Endothelial cell of umbilical vein (primary cell): ENCODE measurements around the gene CHURC1. TPM values are rescaled to one million over a fixed set of nuclear protein-coding genes. Genes with fewer than 3 reads are reported as not detected.

Experiments
- BruUV-seq: library from RNA; stranded (reverse); fragments of 400-500 nt; replicated peaks from 2 replicates; lab custom pipeline; 2021; lab: Mats Ljungman, UMichigan
- CTCF ChIA-PET: fragments of 300-600, 350-600 bp; sonication (Branson Sonifier 250); formaldehyde crosslinking; loops from one replicate; lab custom pipeline; 2021; ENCODE audit warnings: antibody characterized with exemption, inconsistent platforms; lab: Charles Lee
- POLR2A ChIA-PET: fragments of 300-600, 350-600 bp; sonication (Branson Sonifier 250); formaldehyde crosslinking; loops from one replicate; lab custom pipeline; 2021; ENCODE audit warnings: antibody characterized with exemption, inconsistent platforms; lab: Charles Lee
- DNase-seq: peaks from one replicate; pipeline ENCODE4 v3.0.0-alpha.2; 2011; ENCODE audit warnings: low read depth, low spot score
- FAIRE-seq: peaks from 2 replicates; lab custom pipeline; 2011; peaks lifted over from hg19 to GRCh38; lab: Jason Lieb, UNC
- H2AFZ ChIP-seq: 2 replicates; pipeline ENCODE4 v1.6.0; 2012; ENCODE audit warnings: low read depth, low read length, control low read depth, inconsistent platforms
- H3K27ac ChIP-seq: 2 replicates; pipeline ENCODE4 v1.5.1; 2011; ENCODE audit warnings: low read depth, mild to moderate bottlenecking, control low read depth, low read length, moderate library complexity; ENCODE audit not compliant: insufficient read depth
- H3K27me3 ChIP-seq, 2 experiments: 2 replicates each; pipeline versions ENCODE4 v1.6.0 to v1.6.1; 2011; ENCODE audit warnings: low read length in 2 of 2, mixed read lengths in 1 of 2; ENCODE audit not compliant: control insufficient read depth in 2 of 2, insufficient read depth in 2 of 2
- H3K36me3 ChIP-seq, 2 experiments: 2 replicates in 1 of 2; 3 replicates in 1 of 2; pipeline ENCODE4 v1.5.1; 2011; ENCODE audit warnings: low read length in 2 of 2, mild to moderate bottlenecking in 1 of 2, moderate library complexity in 1 of 2; ENCODE audit not compliant: control insufficient read depth in 2 of 2, insufficient read depth in 2 of 2; ENCODE audit errors: extremely low read depth in 1 of 2
- H3K4me1 ChIP-seq: 3 replicates; pipeline ENCODE4 v1.5.1; 2011; ENCODE audit warnings: mild to moderate bottlenecking, low read length; ENCODE audit not compliant: control insufficient read depth, insufficient read depth; ENCODE audit errors: extremely low read depth
- H3K4me2 ChIP-seq: 2 replicates; pipeline ENCODE4 v1.6.1; 2011; ENCODE audit warnings: low read length, control low read depth, mixed read lengths; ENCODE audit not compliant: insufficient read depth
- H3K4me3 ChIP-seq, 3 experiments: fragments of 200-600 bp in 1 of 3; sonication (generic), shearing (Covaris generic) in 1 of 3; replicated peaks in 1 of 3; 2 replicates each; pipeline ENCODE4 v1.5.1; 2011 to 2016; ENCODE audit warnings: control low read depth in 3 of 3, low read length in 3 of 3, mild to moderate bottlenecking in 2 of 3, inconsistent platforms in 1 of 3, low read depth in 1 of 3, moderate library complexity in 1 of 3; ENCODE audit not compliant: insufficient read depth in 1 of 3
- H3K79me2 ChIP-seq: 2 replicates; pipeline ENCODE4 v1.6.0; 2012; ENCODE audit warnings: low read length, inconsistent platforms; ENCODE audit not compliant: control insufficient read depth, insufficient read depth
- H3K9ac ChIP-seq: replicated peaks from 2 replicates; pipeline ENCODE3; 2011; ENCODE audit warnings: low read length, control low read depth; ENCODE audit not compliant: insufficient read depth; ENCODE audit errors: extremely low read depth
- H3K9me1 ChIP-seq: replicated peaks from 3 replicates; pipeline ENCODE4 v1.6.0; 2011; ENCODE audit warnings: mild to moderate bottlenecking, low read length; ENCODE audit not compliant: control insufficient read depth, insufficient read depth; ENCODE audit errors: extremely low read depth
- H3K9me3 ChIP-seq: replicated peaks from 2 replicates; pipeline ENCODE4 v1.5.1; 2012; ENCODE audit warnings: low read length, inconsistent platforms; ENCODE audit not compliant: control insufficient read depth, insufficient read depth
- H4K20me1 ChIP-seq: replicated peaks from 2 replicates; pipeline ENCODE3; 2011; ENCODE audit warnings: mild to moderate bottlenecking, low read length; ENCODE audit not compliant: control insufficient read depth, insufficient read depth; ENCODE audit errors: extremely low read depth
- EZH2 ChIP-seq: IDR thresholded peaks from 2 replicates; pipeline ENCODE4 v1.6.1; 2012; ENCODE audit warnings: borderline replicate concordance, low read depth, mild to moderate bottlenecking, moderate library complexity, low read length, inconsistent platforms; ENCODE audit not compliant: severe bottlenecking
- FOS ChIP-seq: IDR thresholded peaks from 2 replicates; pipeline ENCODE4 v1.6.1; 2011; ENCODE audit warnings: mild to moderate bottlenecking, low read length, moderate library complexity, borderline replicate concordance; ENCODE audit not compliant: insufficient read depth
- GATA2 ChIP-seq: IDR thresholded peaks from 2 replicates; pipeline ENCODE4 v1.7.0; 2011; ENCODE audit warnings: low read depth, mild to moderate bottlenecking, moderate library complexity, mixed read lengths, low read length; ENCODE audit not compliant: insufficient read length, insufficient read depth
- JUN ChIP-seq: IDR thresholded peaks from 2 replicates; pipeline ENCODE4 v1.6.1; 2011; ENCODE audit warnings: borderline replicate concordance, low read depth; ENCODE audit not compliant: insufficient read length, insufficient read depth
- MAX ChIP-seq: IDR thresholded peaks from 2 replicates; pipeline ENCODE4 v1.6.1; 2011; ENCODE audit not compliant: insufficient read depth, insufficient read length
- MYC ChIP-seq: IDR thresholded peaks from one replicate; pipeline ENCODE4 v1.6.1; 2011; ENCODE audit warnings: mild to moderate bottlenecking, low read depth, low read length
- POLR2A ChIP-seq: IDR thresholded peaks from 2 replicates; pipeline ENCODE4 v1.6.1; 2012; ENCODE audit warnings: low read depth, mild to moderate bottlenecking, control low read depth, low read length
- POLR2AphosphoS5 ChIP-seq: IDR thresholded peaks from 2 replicates; pipeline ENCODE4 v1.6.1; 2012; ENCODE audit warnings: low read depth, mild to moderate bottlenecking, control low read depth, low read length, moderate library complexity; ENCODE audit not compliant: insufficient read depth
- dilution Hi-C: fragments of 300-500 bp; cut with MboI; formaldehyde crosslinking; loops from one replicate; pipeline ENCODE4 v1.15.0; 2019; ENCODE audit warnings: low sequenced_read_pairs; ENCODE audit not compliant: extremely low pct_ligation_motif_present
- intact Hi-C: fragments of 100-400 bp; cut with micrococcal nuclease; formaldehyde crosslinking; loops from one replicate; pipeline ENCODE4 v1.10.0; 2022
- polyA plus RNA-seq, 4 experiments: library from polyadenylated mRNA; depleted of rRNA in 3 of 4; stranded (reverse) in 3 of 4; unstranded in 1 of 4; fragments of >200 nt; gene quantifications; 2 replicates each; pipeline versions ENCODE4 v1.2.1 to v1.2.3, GENCODE V29; 2011 to 2012; ENCODE audit warnings: missing spikeins in 1 of 4
- total RNA-seq: library from RNA; stranded (reverse); gene quantifications from 2 replicates; pipeline ENCODE4 v1.2.3, GENCODE V29; 2021
- TF ChIP-seq, protein P1 (sequence below), 2 donors: IDR thresholded peaks; 1 replicate in 1 of 2; 2 replicates in 1 of 2; pipeline ENCODE4 v1.5.1; 2011; ENCODE audit warnings: low read length in 2 of 2, mild to moderate bottlenecking in 2 of 2, moderate library complexity in 2 of 2, control low read depth in 1 of 2, inconsistent platforms in 1 of 2, low read depth in 1 of 2; ENCODE audit not compliant: insufficient read depth in 1 of 2; ENCODE audit errors: extremely low read depth in 1 of 2

Gene CHURC1
- total and polyA plus RNA-seq, 2 donors (not counting 3 experiments of a cell fraction or from before 2014, with no cell fraction given) = 44.4 to 62.2 TPM

DNA sequence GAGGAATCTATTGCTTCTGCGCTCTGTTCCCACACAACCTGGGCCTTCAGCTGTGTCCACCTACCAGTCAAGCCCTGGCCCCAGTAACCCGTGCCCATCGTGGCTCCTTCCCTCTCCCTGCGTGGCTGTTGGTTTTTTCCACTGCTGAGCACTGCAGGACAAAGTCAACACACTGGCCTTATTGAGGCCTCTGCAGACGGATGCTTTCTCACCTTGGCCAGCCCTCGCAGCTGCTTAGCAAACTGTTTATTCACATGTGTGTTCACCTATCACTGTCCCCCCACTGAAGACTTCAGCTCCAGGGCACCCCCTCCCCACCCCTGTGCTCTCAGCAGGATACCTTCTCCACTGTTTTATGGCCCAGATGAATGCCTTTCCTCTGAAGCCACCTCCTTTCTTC is 41.0 kb downstream of the CHURC1 start:
- H3K27ac ChIP-seq = no peak overlapping the region
- no peaks in the 10 kb centered on the region for H3K4me1 ChIP-seq
- peaks cover 0 to 19% of the 10 kb centered on the region in 2 experiments for H3K36me3 ChIP-seq
- no peaks in the 10 kb centered on the region for H3K9me1 ChIP-seq
- no peaks in the 10 kb centered on the region for H3K9me3 ChIP-seq
- no TSS peak for BruUV-seq
- no peaks in the 10 kb centered on the region for H4K20me1 ChIP-seq
- CTCF ChIA-PET = no interaction called here
- DNase-seq (no peak), FAIRE-seq (no peak)
- H3K27me3 ChIP-seq = no peaks in the 10 kb centered on the region
- no peak overlapping the region for H3K4me3 ChIP-seq
- TF ChIP-seq GATA2 = no peak
- no peak for TF ChIP-seq MAX
- TF ChIP-seq POLR2AphosphoS5 = no peak
- TF ChIP-seq MYC = no peak
- TF ChIP-seq EZH2 = no peak
- H3K9ac ChIP-seq = no peak overlapping the region
- dilution Hi-C loops (no loop called here), intact Hi-C loops (no loop called here)
- no peaks in the 10 kb centered on the region for H3K79me2 ChIP-seq
- no peak overlapping the region for H3K4me2 ChIP-seq
- H2AFZ ChIP-seq = no peak overlapping the region
- POLR2A ChIA-PET = no interaction called here

DNA sequence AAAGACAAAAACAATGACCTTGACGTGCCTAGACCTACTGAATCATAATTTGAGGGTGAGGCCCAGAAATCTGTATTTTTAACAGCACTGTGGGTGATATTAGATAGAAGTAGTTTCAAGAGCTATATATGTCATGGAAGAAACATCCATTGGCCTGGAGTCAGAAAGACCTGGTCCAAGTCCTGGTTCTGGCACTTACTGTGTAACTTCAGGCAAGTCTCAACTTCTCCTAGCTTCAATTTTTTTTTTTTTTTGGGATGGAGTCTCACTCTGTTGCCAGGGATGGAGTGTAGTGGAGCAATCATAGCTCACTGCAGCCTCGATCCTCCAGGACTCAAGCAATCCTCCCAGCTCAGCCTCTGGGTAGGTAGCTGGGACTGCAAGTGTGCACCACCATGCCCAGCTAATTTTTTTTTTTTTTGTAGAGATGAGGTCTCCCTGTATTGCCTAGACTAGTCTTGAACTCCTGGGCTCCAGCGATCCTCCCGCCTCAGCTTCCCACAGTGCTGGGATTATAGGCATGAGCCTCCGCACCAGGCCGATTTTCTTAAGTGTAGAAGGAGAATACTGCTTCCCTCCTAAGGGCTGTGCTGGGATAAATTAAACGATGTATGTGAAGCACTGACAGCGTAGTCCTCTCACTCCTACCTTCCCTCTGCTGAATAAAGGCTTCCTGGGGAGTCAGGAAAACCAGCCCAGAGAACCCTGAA is 42.6 kb downstream of the CHURC1 start:
- TF ChIP-seq POLR2AphosphoS5 (no peak), MYC (no peak), POLR2A (no peak), MAX (no peak), JUN (no peak), GATA2 (no peak), EZH2 (no peak), FOS (no peak)
- TF ChIP-seq, protein P1, sequence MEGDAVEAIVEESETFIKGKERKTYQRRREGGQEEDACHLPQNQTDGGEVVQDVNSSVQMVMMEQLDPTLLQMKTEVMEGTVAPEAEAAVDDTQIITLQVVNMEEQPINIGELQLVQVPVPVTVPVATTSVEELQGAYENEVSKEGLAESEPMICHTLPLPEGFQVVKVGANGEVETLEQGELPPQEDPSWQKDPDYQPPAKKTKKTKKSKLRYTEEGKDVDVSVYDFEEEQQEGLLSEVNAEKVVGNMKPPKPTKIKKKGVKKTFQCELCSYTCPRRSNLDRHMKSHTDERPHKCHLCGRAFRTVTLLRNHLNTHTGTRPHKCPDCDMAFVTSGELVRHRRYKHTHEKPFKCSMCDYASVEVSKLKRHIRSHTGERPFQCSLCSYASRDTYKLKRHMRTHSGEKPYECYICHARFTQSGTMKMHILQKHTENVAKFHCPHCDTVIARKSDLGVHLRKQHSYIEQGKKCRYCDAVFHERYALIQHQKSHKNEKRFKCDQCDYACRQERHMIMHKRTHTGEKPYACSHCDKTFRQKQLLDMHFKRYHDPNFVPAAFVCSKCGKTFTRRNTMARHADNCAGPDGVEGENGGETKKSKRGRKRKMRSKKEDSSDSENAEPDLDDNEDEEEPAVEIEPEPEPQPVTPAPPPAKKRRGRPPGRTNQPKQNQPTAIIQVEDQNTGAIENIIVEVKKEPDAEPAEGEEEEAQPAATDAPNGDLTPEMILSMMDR (IDR thresholded peaks at IDR 0.05; ENCODE audit: extremely low read depth in 1 of 2, insufficient read depth in 1 of 2, low read depth in 1 of 2, low read length in 2 of 2) = no peak
- H3K36me3 ChIP-seq = peaks cover 0 to 5% of the 10 kb centered on the region in 2 experiments
- ChIA-PET POLR2A (no interaction called here), CTCF (interaction anchor here (0.6 to 1.4 kb wide), 5 partner anchors 9 to 26 kb away, joined by 3 to 6 read pairs (median 5); no protein-coding TSS in a partner anchor)
- H3K9ac ChIP-seq = no peak overlapping the region
- BruUV-seq = no TSS peak
- no peak overlapping the region for H3K27ac ChIP-seq
- H3K9me1 ChIP-seq = no peaks in the 10 kb centered on the region
- no peaks in the 10 kb centered on the region for H3K4me1 ChIP-seq
- intact Hi-C loops (no loop called here), dilution Hi-C loops (no loop called here)
- H3K4me2 ChIP-seq = no peak overlapping the region
- no peak overlapping the region for H3K4me3 ChIP-seq
- no peaks in the 10 kb centered on the region for H3K79me2 ChIP-seq
- H3K27me3 ChIP-seq = no peaks in the 10 kb centered on the region
- FAIRE-seq (no peak), DNase-seq (no peak)
- no peaks in the 10 kb centered on the region for H4K20me1 ChIP-seq
- no peak overlapping the region for H2AFZ ChIP-seq
- no peaks in the 10 kb centered on the region for H3K9me3 ChIP-seq
